Measurements from ENCODE around the gene CADPS2. TPM values are rescaled to one million over a fixed set of nuclear protein-coding genes. Genes with fewer than 3 reads are reported as not detected.

Gene CADPS2
- total RNA-seq, 4 donors from 2014 or later, result 2.2 to 9.2 (median 5.7) TPM

- intact Hi-C loops (cut with DNase I), result no loop called here
- no peak for DNase-seq
- no peaks in the 10 kb centered on the region for H3K9me3 ChIP-seq
- 85 to 88% methylated on average over 5 of the region's 5 CpGs for WGBS, 2 donors
- H3K27me3 ChIP-seq, result no peaks in the 10 kb centered on the region
- no peak for TF ChIP-seq POLR2A (IDR thresholded peaks at IDR 0.05)
- TF ChIP-seq CTCF (IDR thresholded peaks at IDR 0.05), result no peak
- H3K36me3 ChIP-seq, result no peaks in the 10 kb centered on the region
- no peak overlapping the region for H3K27ac ChIP-seq
- H3K4me1 ChIP-seq, result no peaks in the 10 kb centered on the region
- H3K4me3 ChIP-seq, result no peak overlapping the region
Observed at GRCh38 chr7:122628651-122629411, 257.4 kb downstream of the CADPS2 start.

- Histone ChIP-seq H3K4me3 (no peak overlapping the region), H3K27ac (no peak overlapping the region), H3K9me3 (no peaks in the 10 kb centered on the region), H3K36me3 (no peaks in the 10 kb centered on the region), H3K4me1 (no peaks in the 10 kb centered on the region), H3K27me3 (no peaks in the 10 kb centered on the region)
- intact Hi-C loops (cut with DNase I), result no loop called here
- WGBS, 2 donors, result 79 to 90% methylated on average over 3 of the region's 3 CpGs
- no peak for DNase-seq
- TF ChIP-seq POLR2A (IDR thresholded peaks at IDR 0.05) (no peak), CTCF (IDR thresholded peaks at IDR 0.05) (no peak)
Observed at GRCh38 chr7:122626785-122627184, 259.5 kb downstream of the CADPS2 start.

GRCh38 chr7:122622682-122623081 is 263.6 kb downstream of the CADPS2 start:
- H3K9me3 ChIP-seq, result no peaks in the 10 kb centered on the region
- no peak overlapping the region for H3K4me3 ChIP-seq
- H3K27me3 ChIP-seq, result no peaks in the 10 kb centered on the region
- H3K36me3 ChIP-seq, result no peaks in the 10 kb centered on the region
- TF ChIP-seq CTCF (IDR thresholded peaks at IDR 0.05) (no peak), POLR2A (IDR thresholded peaks at IDR 0.05) (no peak)
- H3K4me1 ChIP-seq, result no peaks in the 10 kb centered on the region
- 75 to 86% methylated on average over 1 of the region's 1 CpG for WGBS, 2 donors
- H3K27ac ChIP-seq, result no peak overlapping the region
- intact Hi-C loops (cut with DNase I), result no loop called here
- DNase-seq, result no peak

- TF ChIP-seq CTCF (IDR thresholded peaks at IDR 0.05), result no peak
- no peak for TF ChIP-seq POLR2A (IDR thresholded peaks at IDR 0.05)
Observed at GRCh38 chr7:122619664-122620063, 266.6 kb downstream of the CADPS2 start.

GRCh38 chr7:122618585-122619189 is 267.6 kb downstream of the CADPS2 start:
- H3K4me3 ChIP-seq, result no peak overlapping the region
- no peaks in the 10 kb centered on the region for H3K9me3 ChIP-seq
- H3K27ac ChIP-seq, result no peak overlapping the region
- intact Hi-C loops (cut with DNase I), result no loop called here
- WGBS, 2 donors, result 73 to 90% methylated on average over 2 of the region's 2 CpGs
- no peaks in the 10 kb centered on the region for H3K27me3 ChIP-seq
- no peaks in the 10 kb centered on the region for H3K36me3 ChIP-seq
- H3K4me1 ChIP-seq, result no peaks in the 10 kb centered on the region
- DNase-seq, result no peak
- no peak for TF ChIP-seq POLR2A (IDR thresholded peaks at IDR 0.05)
- TF ChIP-seq CTCF (IDR thresholded peaks at IDR 0.05), result no peak

More at GRCh38 chr7:122619664-122620063, 266.6 kb downstream of the CADPS2 start:
- 66 to 71% methylated on average over 2 of the region's 2 CpGs for WGBS, 2 donors
- DNase-seq, result no peak
- H3K27ac ChIP-seq, result no peak overlapping the region
- no peak overlapping the region for H3K4me3 ChIP-seq
- H3K36me3 ChIP-seq, result no peaks in the 10 kb centered on the region
- no peaks in the 10 kb centered on the region for H3K4me1 ChIP-seq
- H3K9me3 ChIP-seq, result no peaks in the 10 kb centered on the region
- intact Hi-C loops (cut with DNase I), result no loop called here
- H3K27me3 ChIP-seq, result no peaks in the 10 kb centered on the region
